ENCODE measurements around the gene SCAF8.

GRCh38 chr6:154878871-154879491 lies 145.8 kb downstream of the SCAF8 start:
- TF ChIP-seq CTCF (IDR thresholded peaks at IDR 0.05 in 8 of 11, conservative IDR thresholded peaks at IDR 0.05 in 3 of 11) (no peak), POLR2AphosphoS5 (IDR thresholded peaks at IDR 0.05) (no peak), POLR2A (IDR thresholded peaks at IDR 0.05) (no peak)

Measured in spleen (tissue), 7 donors.